Thyroid gland (tissue), 4 donors: ENCODE data around the gene KLHDC7A. TPM values are rescaled to one million over a fixed set of nuclear protein-coding genes. Genes with fewer than 3 reads are reported as not detected.

Experiments
- DNase-seq, 2 donors: peaks; one replicate each; pipeline ENCODE4 v3.0.0-alpha.2; 2019
- H3K27ac ChIP-seq, 3 donors: fragments of 200-600 bp; sonication (generic); 1 replicate in 2 of 3; 2 replicates in 1 of 3; pipeline ENCODE4 v1.5.1; 2016 to 2019; ENCODE audit warnings: mild to moderate bottlenecking in 1 of 3, moderate library complexity in 1 of 3
- H3K27me3 ChIP-seq: fragments of 200-600 bp; sonication (generic); one replicate; pipeline ENCODE4 v1.5.1; 2019
- H3K36me3 ChIP-seq, 2 donors: fragments of 200-600 bp; sonication (generic); one replicate each; pipeline ENCODE4 v1.5.1; 2016 to 2019
- H3K4me1 ChIP-seq, 2 donors: fragments of 200-600 bp; sonication (generic); one replicate each; pipeline ENCODE4 v1.5.1; 2017 to 2019
- H3K4me3 ChIP-seq, 3 donors: fragments of 200-600 bp; sonication (generic); replicated peaks in 1 of 3; 1 replicate in 2 of 3; 2 replicates in 1 of 3; pipeline ENCODE4 v1.5.1; 2016; ENCODE audit warnings: mild to moderate bottlenecking in 1 of 3
- H3K9me3 ChIP-seq: fragments of 200-600 bp; sonication (generic); one replicate; pipeline ENCODE4 v1.5.1; 2017
- CTCF ChIP-seq, 6 experiments: fragments of 200-600 bp in 3 of 6; fragments of 450-650 bp in 3 of 6; sonication (generic) in 3 of 6; IDR thresholded peaks; one replicate each; pipeline ENCODE4 v1.5.1; 2016 to 2019; ENCODE audit warnings: antibody characterized with exemption in 6 of 6, mild to moderate bottlenecking in 2 of 6, inconsistent platforms in 1 of 6, moderate library complexity in 1 of 6
- POLR2A ChIP-seq, 2 donors: fragments of 450-650 bp; IDR thresholded peaks; one replicate each; pipeline ENCODE4 v1.6.1; 2017; ENCODE audit warnings: antibody characterized with exemption in 2 of 2, mild to moderate bottlenecking in 2 of 2, moderate library complexity in 1 of 2
- WGBS, 2 donors: methylation state at CpG; one replicate each; pipeline ENCODE4 v1.1.5; 2017; 5-methylcytosine and 5-hydroxymethylcytosine counted together
- intact Hi-C: fragments of 100-400 bp; cut with DNase I; formaldehyde crosslinking; loops from one replicate; pipeline ENCODE4 v1.15.1; 2023
- total RNA-seq, 4 donors: library from RNA; depleted of rRNA; stranded (reverse); fragments of >200 nt; gene quantifications; one replicate each; pipeline ENCODE4 v1.2.3, GENCODE V29; 2016

Gene KLHDC7A
- total RNA-seq, 4 donors from 2014 or later = 0.40 to 9.9 (median 4.7) TPM

- Histone ChIP-seq H3K9me3 (no peaks in the 10 kb centered on the region), H3K4me1 (no peaks in the 10 kb centered on the region), H3K27me3 (no peaks in the 10 kb centered on the region), H3K27ac (no peak overlapping the region), H3K36me3 (no peaks in the 10 kb centered on the region), H3K4me3 (no peak overlapping the region)
- TF ChIP-seq POLR2A (IDR thresholded peaks at IDR 0.05) (no peak), CTCF (IDR thresholded peaks at IDR 0.05) (no peak)
- intact Hi-C loops = no loop called here
- DNase-seq = no peak
- 82 to 88% methylated on average over 3 of the region's 3 CpGs for whole genome bisulfite sequencing, 2 donors
Measured at GRCh38 chr1:18494304-18494703, 13.6 kb downstream of the KLHDC7A start.

- H3K9me3 ChIP-seq = no peaks in the 10 kb centered on the region
- no peaks in the 10 kb centered on the region for H3K4me1 ChIP-seq
- TF ChIP-seq CTCF (IDR thresholded peaks at IDR 0.05) (no peak), POLR2A (IDR thresholded peaks at IDR 0.05) (no peak)
- H3K4me3 ChIP-seq = no peak overlapping the region
- no peak for DNase-seq
- intact Hi-C loops = no loop called here
- no peak overlapping the region for H3K27ac ChIP-seq
- H3K27me3 ChIP-seq = no peaks in the 10 kb centered on the region
- 86 to 88% methylated on average over 5 of the region's 5 CpGs for WGBS, 2 donors
- no peaks in the 10 kb centered on the region for H3K36me3 ChIP-seq
Measured at GRCh38 chr1:18495635-18496034, 14.9 kb downstream of the KLHDC7A start.

GRCh38 chr1:18496056-18496455, 15.3 kb downstream of the KLHDC7A start:
- Histone ChIP-seq H3K27me3 (no peaks in the 10 kb centered on the region), H3K4me3 (no peak overlapping the region), H3K36me3 (no peaks in the 10 kb centered on the region), H3K9me3 (no peaks in the 10 kb centered on the region), H3K4me1 (no peaks in the 10 kb centered on the region), H3K27ac (no peak overlapping the region)
- WGBS, 2 donors = 47 to 72% methylated on average over 1 of the region's 1 CpG
- no peak for TF ChIP-seq POLR2A (IDR thresholded peaks at IDR 0.05)
- TF ChIP-seq CTCF (IDR thresholded peaks at IDR 0.05) = no peak
- DNase-seq = no peak
- intact Hi-C loops = no loop called here

GRCh38 chr1:18496497-18497235, 15.9 kb downstream of the KLHDC7A start:
- 85 to 89% methylated on average over 8 of the region's 8 CpGs for WGBS, 2 donors
- no peak for TF ChIP-seq CTCF (IDR thresholded peaks at IDR 0.05)
- no peak for TF ChIP-seq POLR2A (IDR thresholded peaks at IDR 0.05)
- H3K27ac ChIP-seq = no peak overlapping the region
- no peaks in the 10 kb centered on the region for H3K4me1 ChIP-seq
- intact Hi-C loops = no loop called here
- DNase-seq = no peak
- no peaks in the 10 kb centered on the region for H3K27me3 ChIP-seq
- H3K9me3 ChIP-seq = no peaks in the 10 kb centered on the region
- H3K4me3 ChIP-seq = no peak overlapping the region
- H3K36me3 ChIP-seq = no peaks in the 10 kb centered on the region

GRCh38 chr1:18501833-18502232, 21.1 kb downstream of the KLHDC7A start:
- intact Hi-C loops = no loop called here

More at GRCh38 chr1:18501833-18502232, 21.1 kb downstream of the KLHDC7A start:
- no peaks in the 10 kb centered on the region for H3K36me3 ChIP-seq
- H3K27ac ChIP-seq = no peak overlapping the region
- H3K4me3 ChIP-seq = no peak overlapping the region
- WGBS, 2 donors = 91 to 92% methylated on average over 4 of the region's 4 CpGs
- H3K27me3 ChIP-seq = no peaks in the 10 kb centered on the region
- no peaks in the 10 kb centered on the region for H3K4me1 ChIP-seq
- no peaks in the 10 kb centered on the region for H3K9me3 ChIP-seq
- DNase-seq = no peak
- no peak for TF ChIP-seq CTCF (IDR thresholded peaks at IDR 0.05)
- TF ChIP-seq POLR2A (IDR thresholded peaks at IDR 0.05) = no peak
